ENCODE results near the gene ARVCF.

Gene ARVCF

GRCh38 chr22:19973551-19974267, 42.9 kb downstream of the ARVCF start:
- DNase-seq (ENCODE audit: low read depth): no peak

GRCh38 chr22:19972652-19973550, 43.7 kb downstream of the ARVCF start:
- no peak for DNase-seq (ENCODE audit: low read depth)

GRCh38 chr22:19972251-19972650, 44.4 kb downstream of the ARVCF start:
- no peak for DNase-seq (ENCODE audit: low read depth)

- DNase-seq (ENCODE audit: low read depth): no peak
Observed at GRCh38 chr22:19971276-19972124, 45.1 kb downstream of the ARVCF start.

- DNase-seq (ENCODE audit: low read depth): peak; percentile 63
Observed at GRCh38 chr22:19970479-19971275, 45.9 kb downstream of the ARVCF start.

GRCh38 chr22:19970031-19970478, 46.6 kb downstream of the ARVCF start:
- DNase-seq (ENCODE audit: low read depth): no peak

GRCh38 chr22:19969141-19969928, 47.3 kb downstream of the ARVCF start:
- no peak for DNase-seq (ENCODE audit: low read depth)

- no peak for DNase-seq (ENCODE audit: low read depth)
Observed at GRCh38 chr22:19968450-19968891, 48.2 kb downstream of the ARVCF start.

GRCh38 chr22:19967850-19968449, 48.7 kb downstream of the ARVCF start:
- no peak for DNase-seq (ENCODE audit: low read depth)

GRCh38 chr22:19966908-19967750, 49.5 kb downstream of the ARVCF start:
- DNase-seq (ENCODE audit: low read depth): no peak

GRCh38 chr22:19965771-19966709, 50.6 kb downstream of the ARVCF start:
- no peak for DNase-seq (ENCODE audit: low read depth)

- DNase-seq (ENCODE audit: low read depth): no peak
Observed at GRCh38 chr22:19964701-19965386, 51.8 kb downstream of the ARVCF start.

GRCh38 chr22:19963863-19964642, 52.6 kb downstream of the ARVCF start:
- DNase-seq (ENCODE audit: low read depth): no peak

- no peak for DNase-seq (ENCODE audit: low read depth)
Observed at GRCh38 chr22:19962909-19963806, 53.5 kb downstream of the ARVCF start.

GRCh38 chr22:19962246-19962908, 54.2 kb downstream of the ARVCF start:
- DNase-seq (ENCODE audit: low read depth): peak; percentile 51

Data from T follicular helper cell (primary cell).